CD14-positive monocyte (primary cell): Measurements from ENCODE around the gene MOB3A. TPM values are rescaled to one million over a fixed set of nuclear protein-coding genes. Genes with fewer than 3 reads are reported as not detected.

Experiments
- DNase-seq, 3 donors: peaks; one replicate each; pipeline ENCODE4 v3.0.0-alpha.2; 2011 to 2022
- H2AFZ ChIP-seq: 2 replicates; pipeline ENCODE4 v1.6.0; 2012; ENCODE audit warnings: mild to moderate bottlenecking, low read depth, low read length, inconsistent platforms; ENCODE audit not compliant: insufficient read depth, poor library complexity, severe bottlenecking
- H3K27ac ChIP-seq, 2 donors: 1 replicate in 1 of 2; 2 replicates in 1 of 2; pipeline ENCODE4 v1.5.1; 2012 to 2013; ENCODE audit warnings: low read length in 2 of 2, control low read depth in 1 of 2, inconsistent platforms in 1 of 2, low read depth in 1 of 2, mild to moderate bottlenecking in 1 of 2
- H3K27me3 ChIP-seq, 2 donors: one replicate each; pipeline versions ENCODE4 v1.6.0 to v1.6.1; 2011 to 2013; ENCODE audit warnings: low read length in 2 of 2; ENCODE audit not compliant: control insufficient read depth in 2 of 2, insufficient read depth in 2 of 2
- H3K36me3 ChIP-seq, 2 donors: replicated peaks in 1 of 2; 1 replicate in 1 of 2; 2 replicates in 1 of 2; pipeline versions ENCODE4 v1.5.1 to v1.6.1; 2012 to 2013; ENCODE audit warnings: low read length in 2 of 2, control low read depth in 1 of 2, inconsistent platforms in 1 of 2, mild to moderate bottlenecking in 1 of 2; ENCODE audit not compliant: insufficient read depth in 2 of 2, control insufficient read depth in 1 of 2
- H3K4me1 ChIP-seq, 2 donors: 1 replicate in 1 of 2; 2 replicates in 1 of 2; pipeline versions ENCODE4 v1.5.1 to v1.6.1; 2012 to 2013; ENCODE audit warnings: low read length in 2 of 2, control low read depth in 1 of 2, inconsistent platforms in 1 of 2, mild to moderate bottlenecking in 1 of 2, moderate library complexity in 1 of 2; ENCODE audit not compliant: insufficient read depth in 2 of 2, control insufficient read depth in 1 of 2
- H3K4me2 ChIP-seq: replicated peaks from 2 replicates; pipeline ENCODE3; 2012; ENCODE audit warnings: low read length, moderate library complexity, mild to moderate bottlenecking; ENCODE audit not compliant: poor library complexity, severe bottlenecking; ENCODE audit errors: extremely low read depth
- H3K4me3 ChIP-seq, 3 experiments: fragments of 200-600 bp in 1 of 3; sonication (generic) in 1 of 3; replicated peaks in 1 of 3; 1 replicate in 2 of 3; 2 replicates in 1 of 3; pipeline ENCODE4 v1.5.1; 2011 to 2013; ENCODE audit warnings: low read length in 3 of 3, mild to moderate bottlenecking in 3 of 3, control low read depth in 2 of 3, low read depth in 2 of 3, inconsistent platforms in 1 of 3, moderate library complexity in 1 of 3
- H3K79me2 ChIP-seq: 2 replicates; pipeline ENCODE4 v1.6.0; 2012; ENCODE audit warnings: mild to moderate bottlenecking, control low read depth, inconsistent platforms, low read length, moderate library complexity; ENCODE audit not compliant: insufficient read depth
- H3K9ac ChIP-seq: 2 replicates; pipeline ENCODE4 v1.6.0; 2017; ENCODE audit warnings: low read length, mild to moderate bottlenecking; ENCODE audit not compliant: insufficient read depth, poor library complexity, severe bottlenecking
- H3K9me3 ChIP-seq, 2 donors: replicated peaks in 1 of 2; 1 replicate in 1 of 2; 2 replicates in 1 of 2; pipeline versions ENCODE4 v1.5.1 to v1.6.1; 2012 to 2013; ENCODE audit warnings: low read length in 2 of 2, control low read depth in 1 of 2; ENCODE audit not compliant: control insufficient read depth in 1 of 2, insufficient read depth in 1 of 2
- H4K20me1 ChIP-seq: 2 replicates; pipeline ENCODE4 v1.6.0; 2012; ENCODE audit warnings: mild to moderate bottlenecking, low read length, control low read depth, moderate library complexity; ENCODE audit not compliant: insufficient read depth
- H3K27ac Mint-ChIP-seq, 7 donors: one replicate each; pipeline ENCODE4 v1.8.0; 2020; ENCODE audit warnings: mild to moderate bottlenecking in 7 of 7, mixed read lengths in 7 of 7, moderate library complexity in 6 of 7, inconsistent platforms in 2 of 7
- H3K27me3 Mint-ChIP-seq, 3 donors: one replicate each; pipeline ENCODE4 v1.8.0; 2021 to 2022; ENCODE audit warnings: low read depth in 3 of 3, mild to moderate bottlenecking in 3 of 3, mixed read lengths in 3 of 3, moderate library complexity in 3 of 3, inconsistent platforms in 1 of 3
- H3K36me3 Mint-ChIP-seq, 2 donors: one replicate each; pipeline ENCODE4 v1.8.0; 2020; ENCODE audit warnings: mixed read lengths in 2 of 2, inconsistent platforms in 1 of 2, mild to moderate bottlenecking in 1 of 2
- H3K4me1 Mint-ChIP-seq: one replicate; pipeline ENCODE4 v1.8.0; 2020; ENCODE audit warnings: mild to moderate bottlenecking, mixed read lengths
- H3K4me3 Mint-ChIP-seq, 2 donors: one replicate each; pipeline ENCODE4 v1.8.0; 2020; ENCODE audit warnings: mild to moderate bottlenecking in 2 of 2, mixed read lengths in 2 of 2, moderate library complexity in 1 of 2
- H3K9me3 Mint-ChIP-seq, 7 donors: one replicate each; pipeline ENCODE4 v1.8.0; 2020 to 2022; ENCODE audit warnings: mixed read lengths in 7 of 7, mild to moderate bottlenecking in 6 of 7, moderate library complexity in 6 of 7, inconsistent platforms in 2 of 7
- WGBS: methylation state at CpG from one replicate; pipeline ENCODE4 v1.1.5; 2013; ENCODE audit warnings: missing lambda C conversion rate; ENCODE audit not compliant: insufficient coverage; 5-methylcytosine and 5-hydroxymethylcytosine counted together
- intact Hi-C, 2 donors: fragments of 100-400 bp; cut with micrococcal nuclease; formaldehyde crosslinking; loops; one replicate each; pipeline versions ENCODE4 v1.15.0 to v1.15.1; 2023
- polyA plus RNA-seq, 3 donors: library from polyadenylated mRNA; depleted of rRNA in 1 of 3; unstranded in 2 of 3; stranded (reverse) in 1 of 3; fragments of 300-500 nt in 2 of 3; fragments of >200 nt in 1 of 3; fragmentation: Illumina TruSeq in 2 of 3; gene quantifications; 1 replicate in 2 of 3; 2 replicates in 1 of 3; pipeline ENCODE4 v1.2.3, GENCODE V29; 2012 to 2021
- TF ChIP-seq, protein P1 (sequence below): fragments of 200-600 bp; IDR thresholded peaks from one replicate; pipeline ENCODE4 v1.8.0; 2022; ENCODE audit warnings: antibody characterized with exemption, mild to moderate bottlenecking

MOB3A gene
- polyA plus RNA-seq, 3 donors, result 60.5 to 179 (median 96.3) TPM

DNA sequence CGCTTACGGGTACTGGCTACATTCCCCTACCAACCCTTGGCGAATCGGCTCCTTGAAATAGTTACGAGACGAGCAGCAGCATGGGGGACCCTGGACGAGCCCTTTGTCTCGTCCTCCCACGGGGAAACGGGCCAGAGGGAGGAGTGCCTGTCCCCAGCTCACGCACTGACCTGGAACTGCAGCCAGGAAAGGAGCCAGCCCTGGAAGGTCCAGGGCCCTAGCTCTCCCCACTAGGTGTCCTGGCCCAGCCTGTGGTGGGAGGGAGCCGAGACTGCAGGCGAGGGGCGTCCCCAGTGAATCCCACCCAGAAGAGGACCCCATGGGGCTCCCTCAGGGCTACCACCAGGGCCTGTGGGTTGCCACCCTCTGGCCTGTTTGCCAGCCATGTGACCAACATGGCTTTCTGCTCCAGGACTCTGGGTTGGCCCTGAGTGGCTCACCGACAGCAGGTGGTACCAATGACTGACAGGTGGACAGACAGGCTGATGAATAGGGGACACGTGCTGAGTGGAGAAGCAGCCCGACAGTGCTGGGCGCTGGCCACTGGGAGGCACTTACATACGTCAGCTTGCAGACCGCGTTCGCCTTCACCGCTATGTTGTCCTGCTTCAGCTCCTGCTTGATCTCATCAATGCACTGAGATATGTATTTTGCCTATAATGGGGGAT is 42.1 kb upstream of the MOB3A start:
- H3K27me3 ChIP-seq, result no peaks in the 10 kb centered on the region
- no peaks in the 10 kb centered on the region for H3K4me1 Mint-ChIP-seq
- H3K4me3 ChIP-seq, result no peak overlapping the region
- H3K9ac ChIP-seq, result no peak overlapping the region
- H4K20me1 ChIP-seq, result peaks cover 92% of the 10 kb centered on the region
- H3K27ac Mint-ChIP-seq, result peak overlapping the region in 1 of 7 donors; percentile 24
- peaks cover 41 to 75% of the 10 kb centered on the region in 2 donors for H3K36me3 Mint-ChIP-seq
- TF ChIP-seq, protein P1, sequence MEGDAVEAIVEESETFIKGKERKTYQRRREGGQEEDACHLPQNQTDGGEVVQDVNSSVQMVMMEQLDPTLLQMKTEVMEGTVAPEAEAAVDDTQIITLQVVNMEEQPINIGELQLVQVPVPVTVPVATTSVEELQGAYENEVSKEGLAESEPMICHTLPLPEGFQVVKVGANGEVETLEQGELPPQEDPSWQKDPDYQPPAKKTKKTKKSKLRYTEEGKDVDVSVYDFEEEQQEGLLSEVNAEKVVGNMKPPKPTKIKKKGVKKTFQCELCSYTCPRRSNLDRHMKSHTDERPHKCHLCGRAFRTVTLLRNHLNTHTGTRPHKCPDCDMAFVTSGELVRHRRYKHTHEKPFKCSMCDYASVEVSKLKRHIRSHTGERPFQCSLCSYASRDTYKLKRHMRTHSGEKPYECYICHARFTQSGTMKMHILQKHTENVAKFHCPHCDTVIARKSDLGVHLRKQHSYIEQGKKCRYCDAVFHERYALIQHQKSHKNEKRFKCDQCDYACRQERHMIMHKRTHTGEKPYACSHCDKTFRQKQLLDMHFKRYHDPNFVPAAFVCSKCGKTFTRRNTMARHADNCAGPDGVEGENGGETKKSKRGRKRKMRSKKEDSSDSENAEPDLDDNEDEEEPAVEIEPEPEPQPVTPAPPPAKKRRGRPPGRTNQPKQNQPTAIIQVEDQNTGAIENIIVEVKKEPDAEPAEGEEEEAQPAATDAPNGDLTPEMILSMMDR, result no peak
- H3K4me1 ChIP-seq, result no peaks in the 10 kb centered on the region
- H3K27ac ChIP-seq, result no peak overlapping the region
- no peaks in the 10 kb centered on the region for H3K9me3 ChIP-seq
- no peak overlapping the region for H3K4me2 ChIP-seq
- peaks cover 0 to 2% (median 0%) of the 10 kb centered on the region in 3 donors for H3K27me3 Mint-ChIP-seq
- 98% methylated on average over 18 of the region's 23 CpGs for WGBS
- peaks cover 72% of the 10 kb centered on the region for H3K79me2 ChIP-seq
- H3K36me3 ChIP-seq, result peaks cover 52 to 56% of the 10 kb centered on the region in 2 donors
- intact Hi-C loops, result no loop called here
- no peak overlapping the region for H3K4me3 Mint-ChIP-seq
- no peaks in the 10 kb centered on the region for H3K9me3 Mint-ChIP-seq
- H2AFZ ChIP-seq, result no peak overlapping the region
- DNase-seq, result no peak

DNA sequence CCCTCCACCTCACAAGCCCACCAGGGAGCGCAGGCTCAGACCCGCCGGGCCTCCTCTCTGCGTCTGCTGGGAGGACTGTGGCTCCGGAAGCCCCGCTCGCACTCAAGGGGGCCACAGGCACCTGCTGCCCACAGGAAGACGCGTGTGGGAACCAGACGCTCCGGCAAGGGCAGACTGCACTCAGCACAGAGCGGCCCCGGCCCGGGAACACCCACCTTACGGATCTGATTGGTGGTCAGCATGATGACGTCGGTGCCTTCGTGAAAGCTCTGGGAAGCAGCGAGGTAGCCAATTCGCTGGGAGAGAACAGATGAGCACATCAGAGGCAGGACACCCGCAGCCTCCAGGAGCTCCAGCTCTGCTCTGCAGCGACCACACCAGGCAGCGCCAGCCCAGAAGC is 40.7 kb upstream of the MOB3A start:
- Histone ChIP-seq H3K27ac (no peak overlapping the region), H4K20me1 (peaks cover 93% of the 10 kb centered on the region), H3K79me2 (peaks cover 67% of the 10 kb centered on the region), H3K9ac (no peak overlapping the region), H2AFZ (no peak overlapping the region), H3K4me2 (no peak overlapping the region), H3K27me3 (no peaks in the 10 kb centered on the region), H3K36me3 (peaks cover 66 to 70% of the 10 kb centered on the region in 2 donors), H3K4me1 (no peaks in the 10 kb centered on the region), H3K9me3 (no peaks in the 10 kb centered on the region), H3K4me3 (no peak overlapping the region)
- no peak overlapping the region for H3K27ac Mint-ChIP-seq
- no peaks in the 10 kb centered on the region for H3K9me3 Mint-ChIP-seq
- WGBS, result 94% methylated on average over 18 of the region's 23 CpGs
- TF ChIP-seq, protein P1, result no peak
- H3K27me3 Mint-ChIP-seq, result no peaks in the 10 kb centered on the region
- intact Hi-C loops, result no loop called here
- H3K36me3 Mint-ChIP-seq, result peaks cover 54 to 86% of the 10 kb centered on the region in 2 donors
- H3K4me1 Mint-ChIP-seq, result no peaks in the 10 kb centered on the region
- no peak overlapping the region for H3K4me3 Mint-ChIP-seq
- no peak for DNase-seq
